Left colon (tissue), 2 donors: Measurements from ENCODE around the gene AK2. TPM values are rescaled to one million over a fixed set of nuclear protein-coding genes. Genes with fewer than 3 reads are reported as not detected.
"Not testable (repeated sequence)": the region's sequence is repeated elsewhere in the genome, so short reads cannot be mapped to it uniquely, and the experiment has no call there.

Source experiments
- ATAC-seq: fragments of 200-7000 bp; cut with Tn5 transposase; one replicate; pipeline ENCODE4 v1.9.1; 2020; ENCODE audit warnings: mild to moderate bottlenecking, moderate library complexity
- DNase-seq, 2 donors: peaks; one replicate each; pipeline ENCODE4 v3.0.0-alpha.2; 2020
- intact Hi-C, 2 donors: fragments of 100-400 bp; cut with DNase I in 1 of 2; cut with micrococcal nuclease in 1 of 2; formaldehyde crosslinking; loops; one replicate each; pipeline versions ENCODE4 v1.11.2 to v1.14.0; 2022; cut with DNase I, micrococcal nuclease
- total RNA-seq, 2 donors: library from RNA; stranded (reverse); fragmentation: NEBNext Ultra II Directional; extraction: Animal tissue kit (Norgen Biotek cat#: 25700); gene quantifications; one replicate each; pipeline ENCODE4 v1.2.1, GENCODE V29; 2021
- donor health status: DM: no; HTN: no; CAD: no.
- donor health status: DM: yes; HTN: yes; CAD: no.

The AK2 gene
- total RNA-seq, 2 donors from 2014 or later, result 173 to 222 TPM

- no peak for ATAC-seq
These were observed 23.9 kb upstream of the AK2 start for GRCh38 chr1:33060579-33061083.

GRCh38 chr1:33057095-33057494 is 20.4 kb upstream of the AK2 start:
- DNase-seq, result no peak
- no peak for ATAC-seq
- intact Hi-C loops, result loop anchor here in 1 of 2 donors (5.0 kb wide), 1 partner anchor 125 kb away; no protein-coding TSS in a partner anchor

More at GRCh38 chr1:33060579-33061083, 23.9 kb upstream of the AK2 start:
- intact Hi-C loops, result no loop called here
- DNase-seq, result no peak

GRCh38 chr1:33056426-33056825 is 19.7 kb upstream of the AK2 start:
- ATAC-seq, result no peak
- intact Hi-C loops, result loop anchor here in 1 of 2 donors (5.0 kb wide), 1 partner anchor 124 kb away; no protein-coding TSS in a partner anchor

GRCh38 chr1:33055210-33056008 is 18.7 kb upstream of the AK2 start:
- intact Hi-C loops, result loop anchor here in 1 of 2 donors (5.0 kb wide), 1 partner anchor 123 kb away; no protein-coding TSS in a partner anchor
- DNase-seq, result peak; percentile 67 to 82
- peak; percentile 76 for ATAC-seq

More at GRCh38 chr1:33056426-33056825, 19.7 kb upstream of the AK2 start:
- no peak for DNase-seq

GRCh38 chr1:33050221-33051076 is 13.8 kb upstream of the AK2 start:
- intact Hi-C loops, result no loop called here
- no peak for ATAC-seq

GRCh38 chr1:33049371-33049770 is 12.7 kb upstream of the AK2 start:
- ATAC-seq, result no peak
- intact Hi-C loops, result no loop called here
- no peak for DNase-seq

More at GRCh38 chr1:33050221-33051076, 13.8 kb upstream of the AK2 start:
- DNase-seq, result no peak

- ATAC-seq, result no peak
- DNase-seq, result no peak
- intact Hi-C loops, result no loop called here
These were observed 11.7 kb upstream of the AK2 start for GRCh38 chr1:33048426-33048825.

GRCh38 chr1:33047839-33048305 is 11.2 kb upstream of the AK2 start:
- peak; percentile 71 for ATAC-seq
- no peak for DNase-seq
- intact Hi-C loops, result no loop called here

GRCh38 chr1:33047290-33047689 is 10.6 kb upstream of the AK2 start:
- intact Hi-C loops, result no loop called here
- ATAC-seq, result no peak
- DNase-seq, result no peak

- ATAC-seq, intact Hi-C loops, DNase-seq: not testable (repeated sequence)
These were observed 9.6 kb upstream of the AK2 start for GRCh38 chr1:33046234-33046633.

- ATAC-seq, result no peak
- DNase-seq, result no peak
- intact Hi-C loops, result no loop called here
These were observed 9.1 kb upstream of the AK2 start for GRCh38 chr1:33045814-33046213.

- intact Hi-C loops, result no loop called here
- peak; percentile 67 to 78 for DNase-seq
- peak; percentile 92 for ATAC-seq
These were observed 8.6 kb upstream of the AK2 start for GRCh38 chr1:33045246-33045645.

GRCh38 chr1:33043267-33044092 is 6.8 kb upstream of the AK2 start:
- ATAC-seq (no peak), DNase-seq (no peak)
- intact Hi-C loops, result no loop called here

GRCh38 chr1:33042831-33043230 is 6.1 kb upstream of the AK2 start:
- DNase-seq (no peak), ATAC-seq (no peak)
- intact Hi-C loops, result no loop called here

GRCh38 chr1:33041026-33041425 is 4.3 kb upstream of the AK2 start:
- intact Hi-C loops, result no loop called here
- ATAC-seq (no peak), DNase-seq (no peak)

GRCh38 chr1:33039840-33040239 is 3.2 kb upstream of the AK2 start:
- ATAC-seq (no peak), DNase-seq (no peak)
- intact Hi-C loops, result no loop called here

- peak; percentile 42 for ATAC-seq
- DNase-seq, result no peak
- intact Hi-C loops, result no loop called here
These were observed 595 bp downstream of the AK2 start for GRCh38 chr1:33036051-33036525.

- intact Hi-C loops, result no loop called here
- DNase-seq (no peak), ATAC-seq (no peak)
These were observed 4.4 kb downstream of the AK2 start for GRCh38 chr1:33032126-33032869.
